SK-N-SH treated with all-trans-retinoic acid at 6 μM for 48 hours (cell line): Measurements from ENCODE around the gene ARHGAP21.

Source experiments
- ARNTL ChIP-seq: fragments of 450-650 bp; formaldehyde crosslinking; IDR thresholded peaks from 2 replicates; pipeline ENCODE4 v1.5.0; 2020; ENCODE audit warnings: low read depth, mild to moderate bottlenecking, moderate library complexity, borderline replicate concordance
- BACH2 ChIP-seq: fragments of 250-450 bp; sonication (Bioruptor Pico); IDR thresholded peaks from 2 replicates; pipeline ENCODE4 v1.9.0; 2021; ENCODE audit warnings: mild to moderate bottlenecking, borderline replicate concordance
- ESRRG ChIP-seq: fragments of 250-450 bp; sonication (Bioruptor Pico); IDR thresholded peaks from 2 replicates; pipeline ENCODE4 v1.6.1; 2021; ENCODE audit warnings: mild to moderate bottlenecking
- OSR1 ChIP-seq: fragments of 250-450 bp; sonication (Bioruptor Pico); IDR thresholded peaks from 2 replicates; pipeline ENCODE4 v1.8.0; 2022; ENCODE audit warnings: moderate library complexity, mild to moderate bottlenecking, inconsistent platforms
- PATZ1 ChIP-seq: fragments of 250-450 bp; sonication (Bioruptor Pico); IDR thresholded peaks from 2 replicates; pipeline ENCODE4 v1.8.0; 2020; ENCODE audit warnings: mild to moderate bottlenecking, moderate library complexity, borderline replicate concordance
- POU6F1 ChIP-seq: fragments of 250-450 bp; sonication (Bioruptor Pico); IDR thresholded peaks from 2 replicates; pipeline ENCODE4 v1.8.0; 2021; ENCODE audit warnings: low read depth, mild to moderate bottlenecking, moderate library complexity, borderline replicate concordance
- PPARA ChIP-seq: fragments of 250-450 bp; sonication (Bioruptor Pico); IDR thresholded peaks from 2 replicates; pipeline ENCODE4 v1.5.0; 2020; ENCODE audit warnings: mild to moderate bottlenecking, borderline replicate concordance
- RARB ChIP-seq: fragments of 250-450 bp; sonication (Bioruptor Pico); IDR thresholded peaks from 2 replicates; pipeline ENCODE4 v1.8.0; 2021; ENCODE audit warnings: mild to moderate bottlenecking, moderate library complexity
- ZC3H10 ChIP-seq: fragments of 250-450 bp; sonication (Bioruptor Pico); IDR thresholded peaks from 2 replicates; pipeline ENCODE4 v1.5.1; 2021; ENCODE audit warnings: mild to moderate bottlenecking, moderate library complexity
- ZFP3 ChIP-seq: fragments of 250-450 bp; sonication (Bioruptor Pico); IDR thresholded peaks from 2 replicates; pipeline ENCODE4 v1.5.0; 2020; ENCODE audit warnings: mild to moderate bottlenecking, moderate library complexity
- ZFP30 ChIP-seq: fragments of 450-650 bp; formaldehyde crosslinking; IDR thresholded peaks from 2 replicates; pipeline ENCODE4 v1.5.0; 2022; ENCODE audit warnings: mild to moderate bottlenecking, moderate library complexity
- ZNF565 ChIP-seq: fragments of 450-650 bp; formaldehyde crosslinking; conservative IDR thresholded peaks from 2 replicates; pipeline ENCODE4 v1.5.0; 2020; ENCODE audit warnings: low read depth, mild to moderate bottlenecking, moderate library complexity
- ZNF70 ChIP-seq: fragments of 450-650 bp; formaldehyde crosslinking; IDR thresholded peaks from 2 replicates; pipeline ENCODE4 v1.5.0; 2020; ENCODE audit warnings: mild to moderate bottlenecking, moderate library complexity

GRCh38 chr10:24683554-24683953 is 40.1 kb downstream of the ARHGAP21 start:
- no peak for TF ChIP-seq ZNF70 (CRISPR knock-in tag)
- TF ChIP-seq ZFP30, result no peak
- TF ChIP-seq ESRRG (CRISPR knock-in tag), result no peak
- no peak for TF ChIP-seq ZFP3 (CRISPR knock-in tag)
- no peak for TF ChIP-seq BACH2 (CRISPR knock-in tag)
- TF ChIP-seq POU6F1 (CRISPR knock-in tag), result no peak
- TF ChIP-seq ARNTL (CRISPR knock-in tag), result no peak
- no peak for TF ChIP-seq ZC3H10 (CRISPR knock-in tag)
- TF ChIP-seq RARB (CRISPR knock-in tag), result no peak
- no peak for TF ChIP-seq ZNF565 (CRISPR knock-in tag)
- no peak for TF ChIP-seq OSR1
- no peak for TF ChIP-seq PATZ1 (CRISPR knock-in tag)
- no peak for TF ChIP-seq PPARA (CRISPR knock-in tag)
